ENCODE measurements around the gene GAL3ST2.
A peak's percentile ranks its signal among the peaks of the same experiment; 100 is the strongest.
"Not testable (repeated sequence)": the region's sequence is repeated elsewhere in the genome, so short reads cannot be mapped to it uniquely, and the experiment has no call there.

The GAL3ST2 gene

DNA sequence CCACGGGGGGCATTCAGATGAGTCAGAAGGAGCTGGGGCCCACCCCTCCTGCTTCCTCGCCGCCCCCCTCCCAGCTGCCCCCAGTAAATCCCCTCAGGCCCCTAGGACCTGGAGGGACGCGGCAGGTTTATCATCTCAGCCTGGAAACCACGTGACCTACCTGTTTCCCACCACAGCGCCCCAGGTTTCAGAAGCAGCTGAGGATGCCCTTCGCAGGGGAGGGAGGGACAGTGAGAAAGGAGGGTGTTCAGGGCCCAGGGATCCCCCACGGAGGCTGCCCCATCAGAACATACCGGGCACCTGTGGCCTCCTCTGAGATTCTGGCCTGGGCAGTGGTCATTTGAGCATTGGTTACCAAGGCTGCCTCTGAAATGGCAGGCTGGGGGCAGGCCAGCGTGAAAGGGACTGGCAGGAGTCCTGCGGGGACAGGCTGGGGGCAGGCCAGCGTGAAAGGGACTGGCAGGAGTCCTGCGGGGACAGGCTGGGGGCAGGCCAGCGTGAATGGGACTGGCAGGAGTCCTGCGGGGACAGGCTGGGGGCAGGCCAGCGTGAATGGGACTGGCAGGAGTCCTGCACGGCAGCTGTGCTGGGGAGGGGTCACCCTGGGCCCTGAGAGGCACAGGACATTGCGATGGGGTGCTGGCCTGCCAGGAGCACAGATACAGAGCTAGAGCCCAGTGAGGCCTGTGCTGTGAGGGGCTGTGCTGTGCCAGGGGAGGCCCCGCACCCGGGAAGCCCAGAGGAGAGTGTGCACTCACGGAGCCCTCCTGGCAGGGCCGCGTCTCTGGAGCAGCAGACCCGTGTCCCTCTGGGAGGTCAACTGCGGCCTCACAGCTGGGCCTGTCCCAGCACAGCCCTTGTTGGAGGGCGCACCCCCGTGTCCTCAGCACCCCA lies 33.9 kb downstream of the GAL3ST2 start:
- no peak for DNase-seq

DNA sequence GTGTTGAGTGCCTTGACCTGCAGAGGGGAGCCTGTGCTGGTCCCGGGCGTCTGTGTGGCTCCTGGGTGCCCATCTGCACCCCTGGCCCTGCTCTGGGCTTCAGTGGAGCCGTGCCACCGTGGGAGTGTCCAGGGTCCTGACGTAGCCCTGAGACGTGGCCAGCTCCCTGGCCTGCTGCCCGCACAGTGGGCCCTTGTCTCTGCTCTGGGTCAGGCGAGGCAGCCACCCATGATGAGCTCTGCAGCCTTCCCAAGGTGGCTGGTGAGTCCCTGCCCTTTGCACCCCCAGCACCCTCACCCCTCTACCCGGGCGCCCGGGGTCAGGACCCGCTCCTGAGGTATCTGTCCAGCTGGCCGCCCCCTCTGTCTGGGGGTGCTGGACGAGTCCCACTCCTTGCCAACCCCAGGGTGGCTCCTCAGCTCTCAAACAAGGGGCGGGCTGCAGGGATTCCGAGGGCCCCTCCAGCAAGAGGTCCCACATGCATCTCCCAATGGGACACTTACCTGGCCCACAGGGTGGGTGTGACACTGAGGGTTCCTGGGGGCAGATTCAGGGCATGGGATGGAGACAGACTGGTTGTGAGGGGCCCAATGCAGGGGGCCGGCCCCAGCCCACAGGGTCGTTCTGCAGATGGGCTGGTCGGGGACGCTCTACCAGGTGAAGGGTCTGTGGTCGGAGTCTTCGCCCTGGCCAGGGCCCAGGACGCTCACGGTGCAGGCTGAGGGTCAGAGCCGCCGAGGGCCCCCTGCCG lies 34.8 kb downstream of the GAL3ST2 start:
- DNase-seq = no peak

DNA sequence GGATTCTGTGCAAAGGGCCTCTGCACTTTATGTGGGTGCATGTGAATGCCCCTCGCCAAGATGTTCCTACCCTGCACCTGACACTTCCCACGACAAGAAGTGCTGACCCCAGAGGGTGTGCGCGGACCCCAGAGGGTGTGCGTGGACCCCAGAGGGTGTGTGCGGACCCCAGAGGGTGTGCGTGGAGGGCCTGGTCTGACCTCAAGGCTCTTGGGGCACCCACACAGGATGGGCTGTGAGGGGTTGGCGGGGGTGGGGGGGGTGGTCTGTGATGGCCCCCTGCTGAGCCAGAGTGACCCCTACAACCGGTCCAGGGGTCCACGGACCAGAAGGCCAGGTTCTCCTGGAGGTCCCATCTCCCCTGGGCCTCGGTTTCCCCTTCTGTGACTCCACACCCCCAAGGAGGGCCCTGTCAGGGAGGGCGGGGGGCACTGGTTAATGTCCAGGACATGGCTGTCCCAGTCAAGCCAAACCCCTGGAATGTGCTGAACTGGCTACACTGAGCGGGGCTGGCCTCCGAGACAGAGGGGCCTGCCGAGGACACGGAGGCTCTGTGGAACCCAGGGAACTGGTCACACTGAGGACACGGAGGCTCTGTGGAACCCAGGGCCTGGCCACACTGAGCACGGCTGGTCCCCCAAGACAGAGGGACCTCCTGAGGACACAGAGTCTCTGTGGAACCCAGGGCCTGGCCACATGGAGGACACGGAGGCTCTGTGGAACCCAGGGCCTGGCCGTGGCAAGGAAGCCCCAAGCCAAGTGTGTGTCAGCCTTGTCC lies 35.5 kb downstream of the GAL3ST2 start:
- no peak for DNase-seq

DNA sequence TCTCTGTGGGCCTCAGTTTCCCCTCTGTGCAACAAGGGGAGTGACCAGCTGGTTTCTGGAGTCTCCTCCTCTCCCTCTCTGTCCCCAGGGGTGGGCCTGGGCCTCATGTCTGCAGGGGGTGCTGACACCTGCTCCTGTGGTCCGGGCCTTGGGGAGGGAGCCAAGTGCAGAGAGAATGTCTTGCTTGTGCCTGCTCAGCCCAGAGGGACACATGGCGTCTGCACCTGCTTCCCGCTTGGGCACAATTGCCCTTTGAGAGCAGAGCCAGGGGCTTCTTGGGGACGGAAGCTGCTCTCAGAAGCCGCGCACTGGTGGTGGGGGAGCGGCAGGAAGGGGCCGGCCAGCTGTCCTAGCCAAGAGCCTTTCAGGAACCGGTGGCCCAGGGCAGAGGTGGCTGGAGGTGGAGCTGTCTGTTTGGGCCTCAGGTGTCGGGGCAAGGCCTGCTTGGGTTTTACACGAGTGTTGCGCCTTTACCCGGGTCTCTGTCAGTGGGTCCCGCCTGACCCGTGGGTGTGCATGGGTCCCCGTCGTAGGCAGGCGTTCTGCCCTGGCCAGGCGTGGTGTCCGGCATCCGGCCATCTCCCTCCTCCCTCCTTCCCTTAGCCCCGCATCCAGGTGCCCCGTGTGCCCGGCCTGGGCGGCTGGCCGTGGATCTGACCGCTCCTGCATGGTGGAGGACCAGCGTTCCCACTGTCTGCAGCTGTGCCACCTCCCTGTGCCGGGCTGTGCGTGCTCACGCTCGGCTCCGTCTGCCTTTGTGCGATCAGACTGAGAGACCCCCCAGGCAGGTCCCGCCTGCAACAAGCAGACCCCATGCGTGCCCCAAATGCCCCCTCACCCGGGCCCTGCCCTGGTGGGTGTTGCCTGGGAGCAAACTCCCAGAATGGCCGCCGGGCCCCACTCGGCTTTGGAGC lies 36.4 kb downstream of the GAL3ST2 start:
- peak; percentile 26 for DNase-seq

DNA sequence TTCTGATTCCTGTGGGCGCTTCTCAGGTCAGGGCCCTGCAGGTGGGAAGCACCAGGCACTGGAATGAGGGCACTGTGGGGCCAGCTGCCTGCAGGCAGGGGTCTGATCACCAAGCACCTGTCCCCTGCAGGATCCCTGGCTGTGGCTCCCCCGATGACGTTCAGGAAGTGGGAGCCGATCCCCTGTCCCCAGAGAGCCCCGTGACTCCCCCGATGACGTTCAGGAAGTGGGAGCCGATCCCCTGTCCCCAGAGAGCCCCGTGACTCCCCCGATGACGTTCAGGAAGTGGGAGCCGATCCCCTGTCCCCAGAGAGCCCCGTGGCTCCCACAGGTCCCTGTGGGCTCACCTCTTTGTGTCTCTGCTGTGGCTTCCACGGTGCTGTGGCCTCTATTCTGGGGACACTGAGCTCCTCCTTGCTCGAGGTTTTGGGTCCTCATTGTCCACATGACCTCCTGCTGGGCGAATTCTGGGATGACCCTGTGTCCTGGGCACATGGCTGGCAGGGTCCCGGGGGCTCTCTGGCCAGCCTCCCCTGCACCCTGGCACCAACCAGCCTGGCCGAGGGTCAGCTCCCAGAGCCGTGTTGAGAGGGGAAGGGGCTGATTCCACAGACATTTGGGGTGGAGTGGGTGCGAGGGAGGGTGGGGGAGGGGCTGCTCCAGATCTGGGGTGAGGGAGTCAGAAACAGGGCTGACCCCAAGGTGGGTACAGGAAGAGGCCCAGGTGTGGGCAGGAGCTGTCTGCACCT lies 37.2 kb downstream of the GAL3ST2 start:
- DNase-seq = no peak

DNA sequence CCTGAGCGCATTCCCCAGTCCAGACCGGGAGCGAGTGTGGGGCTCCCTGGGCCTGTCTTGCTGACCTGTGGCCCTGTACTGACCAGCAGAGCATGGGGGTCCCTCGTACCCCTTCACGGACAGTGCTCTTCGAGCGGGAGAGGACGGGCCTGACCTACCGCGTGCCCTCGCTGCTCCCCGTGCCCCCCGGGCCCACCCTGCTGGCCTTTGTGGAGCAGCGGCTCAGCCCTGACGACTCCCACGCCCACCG lies 37.7 kb downstream of the GAL3ST2 start:
- DNase-seq = no peak

DNA sequence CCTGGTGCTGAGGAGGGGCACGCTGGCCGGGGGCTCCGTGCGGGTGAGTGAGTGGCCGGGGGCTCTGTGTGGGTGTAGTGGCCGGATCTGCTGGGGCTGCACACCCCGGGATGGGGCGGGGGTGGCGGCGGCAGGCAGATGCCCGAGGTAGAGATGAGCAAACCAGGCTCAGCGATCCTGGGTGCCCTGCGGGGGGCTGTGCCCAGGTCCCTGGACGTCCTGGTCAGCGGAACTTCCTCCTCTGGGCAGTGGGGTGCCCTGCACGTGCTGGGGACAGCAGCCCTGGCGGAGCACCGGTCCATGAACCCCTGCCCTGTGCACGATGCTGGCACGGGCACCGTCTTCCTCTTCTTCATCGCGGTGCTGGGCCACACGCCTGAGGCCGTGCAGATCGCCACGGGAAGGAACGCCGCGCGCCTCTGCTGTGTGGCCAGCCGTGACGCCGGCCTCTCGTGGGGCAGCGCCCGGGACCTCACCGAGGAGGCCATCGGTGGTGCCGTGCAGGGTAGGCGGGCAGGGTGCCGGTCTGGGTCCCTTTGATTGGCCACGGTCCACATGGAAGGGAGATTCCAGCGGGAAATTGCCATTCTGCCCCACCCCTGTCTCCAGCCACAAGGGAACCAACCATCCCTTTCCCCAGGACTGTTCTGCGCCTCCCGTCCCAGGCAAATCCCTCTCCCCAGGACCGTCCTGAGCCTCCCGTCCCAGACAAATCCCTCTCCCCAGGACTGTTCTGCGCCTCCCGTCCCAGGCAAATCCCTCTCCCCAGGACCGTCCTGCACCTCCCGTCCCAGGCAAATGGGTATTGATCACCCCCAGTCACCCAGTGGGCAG lies 38.2 kb downstream of the GAL3ST2 start:
- peak; percentile 36 for DNase-seq

DNA sequence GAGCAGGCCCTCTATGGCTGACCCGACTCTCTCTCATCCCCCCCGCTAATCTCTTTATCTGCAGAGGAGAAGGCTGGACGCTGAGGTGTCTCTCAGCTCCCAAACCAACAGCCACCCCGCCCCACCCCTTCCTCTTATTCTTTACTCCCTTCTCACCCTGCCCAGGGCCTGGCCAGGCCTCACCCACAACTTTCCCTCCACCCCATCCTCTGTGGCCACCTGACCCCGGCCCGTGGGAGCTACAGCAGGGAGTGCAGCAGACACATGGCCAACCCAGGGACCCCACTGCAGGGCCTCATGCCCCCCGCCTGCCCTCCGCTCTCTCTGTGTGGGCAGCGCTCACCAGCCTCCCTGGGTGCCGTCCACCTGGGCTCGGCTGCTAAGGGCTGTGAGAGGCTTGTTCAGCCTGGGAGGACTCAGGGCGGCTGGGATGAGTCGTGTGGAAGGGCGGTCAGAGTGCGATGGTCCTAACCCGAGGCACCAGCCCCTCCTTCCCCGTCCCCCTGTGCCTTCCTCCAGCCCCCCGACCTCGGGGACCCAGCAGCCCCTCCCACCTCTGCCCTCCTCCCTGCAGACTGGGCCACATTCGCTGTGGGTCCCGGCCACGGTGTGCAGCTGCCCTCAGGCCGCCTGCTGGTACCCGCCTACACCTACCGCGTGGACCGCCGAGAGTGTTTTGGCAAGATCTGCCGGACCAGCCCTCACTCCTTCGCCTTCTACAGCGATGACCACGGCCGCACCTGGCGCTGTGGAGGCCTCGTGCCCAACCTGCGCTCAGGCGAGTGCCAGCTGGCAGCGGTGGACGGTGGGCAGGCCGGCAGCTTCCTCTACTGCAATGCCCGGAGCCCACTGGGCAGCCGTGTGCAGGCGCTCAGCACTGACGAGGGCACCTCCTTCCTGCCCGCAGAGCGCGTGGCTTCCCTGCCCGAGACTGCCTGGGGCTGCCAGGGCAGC lies 39.1 kb downstream of the GAL3ST2 start:
- DNase-seq = peak; percentile 39

DNA sequence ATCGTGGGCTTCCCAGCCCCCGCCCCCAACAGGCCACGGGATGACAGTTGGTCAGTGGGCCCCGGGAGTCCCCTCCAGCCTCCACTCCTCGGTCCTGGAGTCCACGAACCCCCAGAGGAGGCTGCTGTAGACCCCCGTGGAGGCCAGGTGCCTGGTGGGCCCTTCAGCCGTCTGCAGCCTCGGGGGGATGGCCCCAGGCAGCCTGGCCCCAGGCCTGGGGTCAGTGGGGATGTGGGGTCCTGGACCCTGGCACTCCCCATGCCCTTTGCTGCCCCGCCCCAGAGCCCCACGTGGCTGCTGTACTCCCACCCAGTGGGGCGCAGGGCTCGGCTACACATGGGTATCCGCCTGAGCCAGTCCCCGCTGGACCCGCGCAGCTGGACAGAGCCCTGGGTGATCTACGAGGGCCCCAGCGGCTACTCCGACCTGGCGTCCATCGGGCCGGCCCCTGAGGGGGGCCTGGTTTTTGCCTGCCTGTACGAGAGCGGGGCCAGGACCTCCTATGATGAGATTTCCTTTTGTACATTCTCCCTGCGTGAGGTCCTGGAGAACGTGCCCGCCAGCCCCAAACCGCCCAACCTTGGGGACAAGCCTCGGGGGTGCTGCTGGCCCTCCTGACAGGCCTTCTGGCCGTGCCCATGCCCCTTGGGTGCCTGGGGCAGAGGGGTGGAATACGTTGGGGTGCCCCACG lies 40.0 kb downstream of the GAL3ST2 start:
- DNase-seq = no peak

DNA sequence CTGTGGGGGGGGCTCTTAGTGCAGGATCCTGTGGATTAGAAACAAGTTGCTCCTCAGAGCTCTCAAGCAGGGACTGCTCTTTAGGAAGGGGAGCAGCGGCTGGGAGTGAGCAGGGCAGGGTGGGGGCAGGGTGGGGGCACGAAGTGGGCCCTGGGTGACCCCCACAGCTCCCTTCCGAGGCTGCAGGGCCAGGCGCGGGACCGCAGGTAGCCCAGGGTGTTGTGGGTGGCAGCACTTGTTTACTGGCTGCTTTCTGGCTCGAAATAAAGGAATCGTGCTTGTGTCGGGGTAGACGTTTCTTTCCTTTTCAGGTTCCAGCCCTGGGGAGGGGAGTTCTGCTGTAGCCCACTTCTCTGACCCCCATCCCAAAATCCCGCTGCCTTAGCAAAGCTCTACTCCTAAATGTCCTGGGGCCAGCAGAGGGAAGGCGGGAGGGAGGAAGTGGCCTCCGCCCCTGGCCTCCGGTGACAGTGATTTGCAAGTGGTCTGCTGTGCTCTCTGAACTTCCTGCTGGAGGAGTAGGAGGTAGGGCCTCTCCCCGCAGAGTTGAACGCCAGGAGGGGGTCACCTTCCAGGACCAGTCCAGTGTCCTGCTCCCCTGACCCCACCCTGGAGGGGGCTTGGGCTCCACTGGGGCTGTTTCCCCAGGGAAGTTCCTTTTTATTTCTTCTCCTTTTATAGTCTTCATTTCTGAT lies 40.7 kb downstream of the GAL3ST2 start:
- peak; percentile 32 for DNase-seq

DNA sequence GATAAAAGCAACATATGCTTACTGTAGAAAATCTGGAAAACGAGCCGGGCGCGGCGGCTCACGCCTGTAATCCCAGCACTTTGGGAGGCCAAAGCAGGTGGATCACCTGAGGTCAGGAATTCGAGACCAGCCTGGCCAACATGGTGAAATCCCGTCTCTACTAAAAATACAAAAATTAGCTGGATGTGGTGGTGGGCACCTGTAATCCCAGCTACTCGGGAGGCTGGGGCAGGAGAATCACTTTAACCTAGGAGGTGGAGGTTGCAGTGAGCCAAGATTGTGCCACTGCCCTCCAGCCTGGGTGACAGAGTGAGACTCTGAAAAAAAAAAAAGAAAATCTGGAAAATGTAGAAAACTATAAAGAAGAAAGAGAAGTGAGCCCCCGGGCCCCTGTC lies 41.2 kb downstream of the GAL3ST2 start:
- not testable (repeated sequence) for DNase-seq

DNA sequence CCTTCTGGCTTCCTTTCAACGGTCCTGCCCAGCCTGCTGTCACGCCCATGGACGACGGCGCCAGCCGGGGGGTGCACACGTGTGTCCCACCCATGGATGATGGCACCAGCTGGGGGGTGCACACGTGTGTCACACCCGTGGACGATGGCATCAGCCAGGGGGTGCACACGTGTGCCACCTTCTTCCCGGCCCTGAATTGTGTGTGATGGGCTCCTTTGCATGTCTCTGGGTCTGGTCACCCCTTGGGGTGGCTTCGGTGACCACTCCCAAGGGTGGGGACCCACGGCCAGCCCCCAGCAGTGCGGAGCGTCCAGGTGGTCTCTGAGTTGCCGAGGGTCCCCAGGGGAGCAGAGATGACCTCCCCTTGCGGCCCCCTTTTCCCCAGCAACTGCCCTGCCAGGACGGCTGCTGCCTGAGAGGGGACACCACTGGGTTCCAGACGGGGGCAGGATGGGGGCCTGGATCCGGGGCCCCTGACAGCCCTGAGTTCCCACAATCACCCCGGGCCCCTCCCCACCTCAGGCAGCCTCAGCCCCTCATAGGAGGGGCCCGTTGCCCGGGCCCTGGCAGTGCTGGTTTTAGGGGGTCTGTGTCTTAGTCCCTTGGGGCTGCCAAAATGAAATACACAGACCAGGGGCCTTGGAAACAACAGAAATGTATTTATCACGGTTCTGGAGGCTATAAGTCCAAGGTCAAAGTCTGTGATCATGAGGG lies 41.8 kb downstream of the GAL3ST2 start:
- DNase-seq = no peak

DNA sequence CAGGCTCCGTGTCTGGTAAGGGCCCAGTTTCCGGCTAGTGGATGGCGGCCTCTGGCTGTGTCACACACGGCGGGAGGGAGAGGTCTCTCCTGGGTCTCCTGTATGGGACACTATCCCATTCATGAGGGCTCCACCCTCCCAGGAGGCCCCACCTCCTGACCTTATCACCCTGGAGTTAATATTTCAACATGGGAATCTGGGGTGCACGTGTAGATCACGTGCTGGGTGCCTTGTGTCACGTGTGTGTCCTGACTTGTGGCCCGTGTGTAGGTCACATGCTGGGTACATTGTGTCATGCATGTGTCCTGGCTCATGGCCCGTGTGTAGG lies 42.3 kb downstream of the GAL3ST2 start:
- no peak for DNase-seq

DNA sequence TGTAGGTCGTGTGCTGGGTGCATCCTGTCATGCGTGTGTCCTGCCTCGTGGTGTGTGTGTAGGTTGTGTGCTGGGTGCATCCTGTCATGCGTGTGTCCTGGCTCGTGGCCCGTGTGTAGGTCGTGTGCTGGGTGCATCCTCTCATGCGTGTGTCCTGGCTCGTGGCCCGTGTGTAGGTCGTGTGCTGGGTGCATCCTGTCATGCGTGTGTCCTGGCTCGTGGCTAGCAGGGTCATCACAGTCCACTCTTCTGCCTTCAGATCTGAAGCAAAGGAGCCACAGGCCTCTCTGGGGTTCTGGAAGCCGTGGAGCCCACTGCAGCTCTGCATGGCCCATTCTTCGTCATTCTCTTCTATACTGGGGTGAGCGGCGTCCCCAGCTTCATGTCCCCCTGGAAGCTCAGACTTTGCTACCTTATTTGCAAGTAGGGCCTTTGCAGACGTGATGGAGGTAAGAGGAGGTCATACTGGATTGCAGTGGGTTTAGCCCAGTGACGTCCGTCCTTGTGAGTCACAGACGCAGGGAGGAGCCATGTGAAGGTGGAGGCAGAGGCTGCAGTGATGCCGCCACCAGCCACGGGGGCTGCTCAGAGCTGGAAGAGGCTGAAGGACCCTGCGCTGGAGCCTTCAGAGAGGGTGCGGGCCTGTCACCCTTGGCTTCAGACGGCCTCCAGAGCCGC lies 43.5 kb downstream of the GAL3ST2 start:
- DNase-seq = peak; percentile 56

DNA sequence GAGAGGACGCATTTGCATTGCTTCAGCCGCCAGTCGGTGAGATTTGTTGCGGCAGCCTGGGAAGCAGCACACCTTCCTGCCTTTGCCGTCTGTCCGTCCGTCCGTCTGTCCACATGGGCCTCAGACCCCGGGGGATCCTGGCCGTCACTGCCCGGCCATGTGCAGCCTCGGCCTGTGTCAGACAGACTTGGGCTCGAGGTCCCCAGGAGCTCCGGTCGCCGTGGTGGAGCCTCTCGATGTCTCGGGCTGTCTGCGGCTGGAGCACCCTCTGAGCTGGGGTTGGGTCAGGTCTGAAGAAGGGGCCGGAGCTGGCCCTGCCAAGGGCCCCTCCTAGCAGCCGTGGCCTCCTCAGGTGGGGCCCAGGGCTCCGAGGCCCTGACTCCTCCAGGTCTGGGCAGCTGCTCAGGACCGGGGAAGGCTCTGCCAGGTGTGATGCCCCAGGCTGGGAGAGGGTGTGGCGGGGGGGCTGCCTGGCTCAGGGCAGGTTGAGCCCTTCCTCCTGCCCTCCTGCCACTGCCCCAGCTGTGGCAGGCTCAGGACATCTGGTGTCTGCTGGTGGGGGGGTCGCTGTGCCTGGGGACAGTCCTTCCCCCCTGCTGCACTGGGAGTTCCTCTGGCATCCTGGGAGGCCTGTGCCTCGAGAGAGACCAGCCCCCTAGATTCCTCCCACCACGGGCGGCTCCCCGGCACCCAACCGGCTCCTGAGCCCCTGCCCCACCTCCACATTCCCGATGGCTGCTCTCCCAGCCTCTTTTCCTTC lies 44.2 kb downstream of the GAL3ST2 start:
- no peak for DNase-seq

DNA sequence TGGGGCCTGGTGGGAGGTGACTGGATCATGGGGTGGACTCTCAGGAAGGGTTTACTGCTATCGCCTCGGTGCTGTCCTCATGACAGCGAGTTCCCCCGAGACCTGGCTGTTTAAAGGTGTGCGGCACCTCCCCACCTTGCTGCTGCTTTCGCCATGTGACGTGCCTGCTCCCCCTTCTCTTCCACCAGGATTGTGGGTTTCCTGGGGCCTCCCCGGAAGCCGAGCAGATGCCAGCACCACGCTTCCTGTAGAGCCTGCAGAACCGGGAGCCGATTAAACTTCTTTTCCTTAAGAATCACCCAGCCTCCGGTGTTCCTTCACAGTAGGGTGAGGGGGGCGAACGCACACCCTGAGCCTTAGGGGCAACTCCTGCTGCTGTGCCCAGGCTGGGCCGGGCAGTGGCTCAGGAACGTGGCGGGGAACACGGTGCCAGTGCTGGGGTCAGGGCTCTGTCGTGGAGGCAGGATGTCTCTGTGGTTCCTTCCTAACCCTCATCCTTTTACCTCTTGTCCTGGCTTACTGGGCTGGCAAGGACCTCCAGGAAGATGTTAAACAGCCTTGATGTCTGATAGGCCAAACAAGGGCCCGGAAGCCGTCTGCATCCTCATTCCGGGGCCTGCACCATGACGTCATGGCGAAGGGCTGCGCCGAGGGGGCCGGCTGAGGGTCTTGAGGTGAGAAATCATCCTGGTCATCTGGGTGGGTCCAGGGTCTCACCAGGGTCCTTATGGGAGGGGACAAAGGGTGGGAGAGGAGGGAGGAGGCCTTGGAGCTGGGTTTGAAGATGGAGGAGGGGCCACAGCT lies 45.0 kb downstream of the GAL3ST2 start:
- no peak for DNase-seq
